ENCODE measurements around the gene COX8A. TPM values are rescaled to one million over a fixed set of nuclear protein-coding genes. Genes with fewer than 3 reads are reported as not detected.

Gene COX8A
- total and polyA plus RNA-seq, 2 donors (not counting 1 experiment from before 2014, with no cell fraction given), result 99.0 to 244 TPM

DNA sequence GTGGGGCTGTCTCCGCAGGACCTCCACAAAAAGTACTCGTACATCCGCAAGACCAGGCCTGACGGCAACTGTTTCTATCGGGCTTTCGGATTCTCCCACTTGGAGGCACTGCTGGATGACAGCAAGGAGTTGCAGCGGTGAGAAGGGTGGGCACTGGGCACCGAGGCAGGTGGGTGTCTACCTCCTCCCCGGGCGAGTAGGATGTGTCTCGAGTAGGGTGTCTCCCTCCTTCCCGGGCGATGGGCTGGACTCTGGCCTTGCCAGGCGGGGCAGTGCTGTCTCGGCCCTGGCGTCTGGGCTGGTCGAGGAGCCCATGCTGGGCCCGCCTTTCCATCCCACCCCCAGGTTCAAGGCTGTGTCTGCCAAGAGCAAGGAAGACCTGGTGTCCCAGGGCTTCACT, 22.1 kb downstream of the COX8A start:
- no peak for DNase-seq
- no peak overlapping the region for H3K27ac ChIP-seq (ENCODE audit: low read length in 2 of 2)
- H3K36me3 ChIP-seq (replicated peaks in 1 of 2; ENCODE audit: control extremely low read depth in 1 of 2, control insufficient read depth in 1 of 2, extremely low read depth in 1 of 2, insufficient read depth in 2 of 2, low read length in 1 of 2), result peaks cover 1 to 34% of the 10 kb centered on the region in 2 experiments
- Mint-ChIP-seq H3K4me1 (peaks cover 17% of the 10 kb centered on the region), H3K4me3 (no peak overlapping the region), H3K9me3 (ENCODE audit: insufficient read depth) (no peaks in the 10 kb centered on the region), H3K27ac (no peak overlapping the region), H3K27me3 (no peaks in the 10 kb centered on the region)
- H3K4me2 ChIP-seq (replicated peaks; ENCODE audit: low read depth, low read length, poor library complexity, severe bottlenecking), result no peak overlapping the region
- peaks cover 71% of the 10 kb centered on the region for H4K20me1 ChIP-seq (ENCODE audit: control insufficient read depth, insufficient read depth, low read length, poor library complexity, severe bottlenecking)
- CTCF ChIA-PET, result no interaction called here
- POLR2A ChIA-PET, result no interaction called here
- ATAC-seq (ENCODE audit: low read depth), result no peak
- TF ChIP-seq, protein P1, sequence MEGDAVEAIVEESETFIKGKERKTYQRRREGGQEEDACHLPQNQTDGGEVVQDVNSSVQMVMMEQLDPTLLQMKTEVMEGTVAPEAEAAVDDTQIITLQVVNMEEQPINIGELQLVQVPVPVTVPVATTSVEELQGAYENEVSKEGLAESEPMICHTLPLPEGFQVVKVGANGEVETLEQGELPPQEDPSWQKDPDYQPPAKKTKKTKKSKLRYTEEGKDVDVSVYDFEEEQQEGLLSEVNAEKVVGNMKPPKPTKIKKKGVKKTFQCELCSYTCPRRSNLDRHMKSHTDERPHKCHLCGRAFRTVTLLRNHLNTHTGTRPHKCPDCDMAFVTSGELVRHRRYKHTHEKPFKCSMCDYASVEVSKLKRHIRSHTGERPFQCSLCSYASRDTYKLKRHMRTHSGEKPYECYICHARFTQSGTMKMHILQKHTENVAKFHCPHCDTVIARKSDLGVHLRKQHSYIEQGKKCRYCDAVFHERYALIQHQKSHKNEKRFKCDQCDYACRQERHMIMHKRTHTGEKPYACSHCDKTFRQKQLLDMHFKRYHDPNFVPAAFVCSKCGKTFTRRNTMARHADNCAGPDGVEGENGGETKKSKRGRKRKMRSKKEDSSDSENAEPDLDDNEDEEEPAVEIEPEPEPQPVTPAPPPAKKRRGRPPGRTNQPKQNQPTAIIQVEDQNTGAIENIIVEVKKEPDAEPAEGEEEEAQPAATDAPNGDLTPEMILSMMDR (IDR thresholded peaks at IDR 0.05), result no peak
- no peak for TF ChIP-seq EZH2 (IDR thresholded peaks at IDR 0.05; ENCODE audit: borderline replicate concordance, insufficient read depth, low read depth, low read length, poor library complexity, severe bottlenecking)
- H3K4me3 ChIP-seq (ENCODE audit: control extremely low read depth in 1 of 5, extremely low read depth in 1 of 5, insufficient read depth in 1 of 5, low read depth in 2 of 5, low read length in 4 of 5), result no peak overlapping the region
- H2AFZ ChIP-seq (ENCODE audit: insufficient read depth, low read depth, low read length, poor library complexity, severe bottlenecking), result no peak overlapping the region
- no peak overlapping the region for H3K9ac ChIP-seq (ENCODE audit: low read length)
- 96% methylated on average over 11 of the region's 18 CpGs for WGBS (ENCODE audit: insufficient coverage)
- intact Hi-C loops (cut with micrococcal nuclease), result no loop called here
- H3K27me3 ChIP-seq (replicated peaks in 1 of 4; ENCODE audit: control extremely low read depth in 1 of 4, control insufficient read depth in 3 of 4, insufficient read depth in 4 of 4, low read length in 3 of 4), result peaks cover 0 to 9% (median 3%) of the 10 kb centered on the region in 4 experiments
- peaks cover 5% of the 10 kb centered on the region for H3K79me2 ChIP-seq (ENCODE audit: control insufficient read depth, insufficient read depth, low read length)
- no peaks in the 10 kb centered on the region for H3K9me3 ChIP-seq (ENCODE audit: control extremely low read depth in 1 of 3, control insufficient read depth in 2 of 3, insufficient read depth in 1 of 3, low read length in 2 of 3)
- H3K4me1 ChIP-seq (ENCODE audit: control insufficient read depth in 2 of 2, insufficient read depth in 2 of 2, low read length in 2 of 2), result peaks cover 21 to 26% of the 10 kb centered on the region in 2 donors

DNA sequence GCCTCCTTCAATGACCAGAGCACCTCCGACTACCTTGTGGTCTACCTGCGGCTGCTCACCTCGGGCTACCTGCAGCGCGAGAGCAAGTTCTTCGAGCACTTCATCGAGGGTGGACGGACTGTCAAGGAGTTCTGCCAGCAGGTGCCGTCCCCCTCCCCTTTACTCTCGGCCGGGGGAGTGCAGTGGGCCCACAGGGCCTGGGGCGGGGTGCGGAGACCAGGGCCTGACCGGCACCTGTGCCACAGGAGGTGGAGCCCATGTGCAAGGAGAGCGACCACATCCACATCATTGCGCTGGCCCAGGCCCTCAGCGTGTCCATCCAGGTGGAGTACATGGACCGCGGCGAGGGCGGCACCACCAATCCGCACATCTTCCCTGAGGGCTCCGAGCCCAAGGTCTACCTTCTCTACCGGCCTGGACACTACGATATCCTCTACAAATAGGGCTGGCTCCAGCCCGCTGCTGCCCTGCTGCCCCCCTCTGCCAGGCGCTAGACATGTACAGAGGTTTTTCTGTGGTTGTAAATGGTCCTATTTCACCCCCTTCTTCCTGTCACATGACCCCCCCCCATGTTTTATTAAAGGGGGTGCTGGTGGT, 22.8 kb downstream of the COX8A start:
- intact Hi-C loops (cut with micrococcal nuclease), result no loop called here
- Mint-ChIP-seq H3K9me3 (ENCODE audit: insufficient read depth) (no peaks in the 10 kb centered on the region), H3K4me1 (peaks cover 17% of the 10 kb centered on the region), H3K27ac (no peak overlapping the region), H3K27me3 (peaks cover 4% of the 10 kb centered on the region), H3K4me3 (no peak overlapping the region)
- H3K4me2 ChIP-seq (replicated peaks; ENCODE audit: low read depth, low read length, poor library complexity, severe bottlenecking), result no peak overlapping the region
- H3K27me3 ChIP-seq (replicated peaks in 1 of 4; ENCODE audit: control extremely low read depth in 1 of 4, control insufficient read depth in 3 of 4, insufficient read depth in 4 of 4, low read length in 3 of 4), result peaks cover 0 to 9% (median 3%) of the 10 kb centered on the region in 4 experiments
- DNase-seq (no peak), ATAC-seq (ENCODE audit: low read depth) (no peak)
- peaks cover 66% of the 10 kb centered on the region for H4K20me1 ChIP-seq (ENCODE audit: control insufficient read depth, insufficient read depth, low read length, poor library complexity, severe bottlenecking)
- ChIA-PET POLR2A (no interaction called here), CTCF (interaction anchor here (1.3 kb wide), 1 partner anchor 308 kb away, joined by 3 read pairs; no protein-coding TSS in a partner anchor)
- no peaks in the 10 kb centered on the region for H3K79me2 ChIP-seq (ENCODE audit: control insufficient read depth, insufficient read depth, low read length)
- no peak overlapping the region for H2AFZ ChIP-seq (ENCODE audit: insufficient read depth, low read depth, low read length, poor library complexity, severe bottlenecking)
- H3K27ac ChIP-seq (ENCODE audit: low read length in 2 of 2), result no peak overlapping the region
- H3K9me3 ChIP-seq (ENCODE audit: control extremely low read depth in 1 of 3, control insufficient read depth in 2 of 3, insufficient read depth in 1 of 3, low read length in 2 of 3), result no peaks in the 10 kb centered on the region
- TF ChIP-seq EZH2 (IDR thresholded peaks at IDR 0.05; ENCODE audit: borderline replicate concordance, insufficient read depth, low read depth, low read length, poor library complexity, severe bottlenecking), result no peak
- TF ChIP-seq, protein P1 (IDR thresholded peaks at IDR 0.05), result no peak
- peaks cover 21 to 26% of the 10 kb centered on the region in 2 donors for H3K4me1 ChIP-seq (ENCODE audit: control insufficient read depth in 2 of 2, insufficient read depth in 2 of 2, low read length in 2 of 2)
- H3K36me3 ChIP-seq (replicated peaks in 1 of 2; ENCODE audit: control extremely low read depth in 1 of 2, control insufficient read depth in 1 of 2, extremely low read depth in 1 of 2, insufficient read depth in 2 of 2, low read length in 1 of 2), result peaks cover 0 to 31% of the 10 kb centered on the region in 2 experiments
- no peak overlapping the region for H3K9ac ChIP-seq (ENCODE audit: low read length)
- H3K4me3 ChIP-seq (ENCODE audit: control extremely low read depth in 1 of 5, extremely low read depth in 1 of 5, insufficient read depth in 1 of 5, low read depth in 2 of 5, low read length in 4 of 5), result no peak overlapping the region
- 96% methylated on average over 22 of the region's 27 CpGs for WGBS (ENCODE audit: insufficient coverage)
